LHCN-M2 (cell line): ENCODE data around the gene GPX3. TPM values are rescaled to one million over a fixed set of nuclear protein-coding genes. Genes with fewer than 3 reads are reported as not detected.
A peak's percentile ranks its signal among the peaks of the same experiment; 100 is the strongest.

Source experiments
- DNase-seq: peaks from one replicate; pipeline ENCODE4 v3.0.0-alpha.2; 2012; ENCODE audit warnings: low read depth
- total RNA-seq: library from RNA; depleted of rRNA; stranded (reverse); fragments of >200 nt; gene quantifications from 2 replicates; pipeline ENCODE4 v1.2.3, GENCODE V29; 2014

GPX3 gene
- total RNA-seq, 1 experiment from 2014 or later = 1.0 TPM

- no peak for DNase-seq
These were observed 36.3 kb downstream of the GPX3 start for GRCh38 chr5:151056379-151057325.

GRCh38 chr5:151058301-151058700 lies 37.9 kb downstream of the GPX3 start:
- DNase-seq = no peak

- DNase-seq = no peak
These were observed 38.6 kb downstream of the GPX3 start for GRCh38 chr5:151058891-151059489.

- DNase-seq = no peak
These were observed 40.4 kb downstream of the GPX3 start for GRCh38 chr5:151060742-151061141.

GRCh38 chr5:151062405-151063141 lies 42.2 kb downstream of the GPX3 start:
- DNase-seq = no peak

GRCh38 chr5:151063142-151063989 lies 43.0 kb downstream of the GPX3 start:
- DNase-seq = peak; percentile 89

GRCh38 chr5:151064916-151065499 lies 44.6 kb downstream of the GPX3 start:
- no peak for DNase-seq

GRCh38 chr5:151065609-151066008 lies 45.2 kb downstream of the GPX3 start:
- DNase-seq = no peak

- no peak for DNase-seq
These were observed 46.5 kb downstream of the GPX3 start for GRCh38 chr5:151066920-151067319.

- DNase-seq = no peak
These were observed 47.4 kb downstream of the GPX3 start for GRCh38 chr5:151067632-151068432.

- DNase-seq = peak; percentile 70
These were observed 48.2 kb downstream of the GPX3 start for GRCh38 chr5:151068433-151069197.

- peak; percentile 53 for DNase-seq
These were observed 50.1 kb downstream of the GPX3 start for GRCh38 chr5:151070449-151070848.

GRCh38 chr5:151071021-151071420 lies 50.6 kb downstream of the GPX3 start:
- DNase-seq = no peak

GRCh38 chr5:151071848-151072629 lies 51.6 kb downstream of the GPX3 start:
- no peak for DNase-seq

- DNase-seq = peak; percentile 56
These were observed 52.2 kb downstream of the GPX3 start for GRCh38 chr5:151072630-151073025.

- DNase-seq = no peak
These were observed 52.9 kb downstream of the GPX3 start for GRCh38 chr5:151073280-151073679.

- no peak for DNase-seq
These were observed 54.2 kb downstream of the GPX3 start for GRCh38 chr5:151074557-151074956.

GRCh38 chr5:151075698-151076331 lies 55.4 kb downstream of the GPX3 start:
- DNase-seq = peak; percentile 87
